Left lung (tissue), 10 donors: ENCODE results near the gene COL1A2. TPM values are rescaled to one million over a fixed set of nuclear protein-coding genes. Genes with fewer than 3 reads are reported as not detected.

Experiments used
- ATAC-seq: fragments of 200-7000 bp; cut with Tn5 transposase; one replicate; pipeline ENCODE4 v1.9.1; 2020; ENCODE audit warnings: moderate library complexity
- DNase-seq, 4 donors: peaks; one replicate each; pipeline ENCODE4 v3.0.0-alpha.2; 2013 to 2020
- H3K27ac ChIP-seq, 2 donors: fragments of 200-600 bp; sonication (generic) in 1 of 2; one replicate each; pipeline versions ENCODE4 v1.5.0 to v1.8.0; 2020 to 2021
- H3K27me3 ChIP-seq, 2 donors: fragments of 200-600 bp; sonication (generic) in 1 of 2; one replicate each; pipeline versions ENCODE4 v1.5.0 to v1.8.0; 2020 to 2021
- H3K36me3 ChIP-seq, 2 donors: fragments of 200-600 bp; sonication (generic) in 1 of 2; one replicate each; pipeline versions ENCODE4 v1.5.0 to v1.8.0; 2020 to 2021
- H3K4me1 ChIP-seq, 2 donors: fragments of 200-600 bp; one replicate each; pipeline ENCODE4 v1.8.0; 2021
- H3K4me3 ChIP-seq, 2 donors: fragments of 200-600 bp; sonication (generic) in 1 of 2; one replicate each; pipeline versions ENCODE4 v1.5.0 to v1.8.0; 2020 to 2021; ENCODE audit warnings: mild to moderate bottlenecking in 1 of 2
- H3K9me3 ChIP-seq, 2 donors: fragments of 200-600 bp; sonication (generic) in 1 of 2; one replicate each; pipeline versions ENCODE4 v1.5.0 to v1.8.0; 2020 to 2021
- intact Hi-C, 2 donors: fragments of 100-400 bp; cut with DNase I; formaldehyde crosslinking; loops; one replicate each; pipeline versions ENCODE4 v1.11.2 to v1.14.2; 2022
- polyA plus RNA-seq, 6 donors: library from polyadenylated mRNA; unstranded; fragments of 120-200 nt; gene quantifications; one replicate each; pipeline ENCODE4 v1.2.1, GENCODE V29; 2013; ENCODE audit not compliant: insufficient read length in 6 of 6
- total RNA-seq, 2 donors: library from RNA; stranded (reverse); fragmentation: NEBNext Ultra II Directional; extraction: Animal tissue kit (Norgen Biotek cat#: 25700); gene quantifications; one replicate each; pipeline ENCODE4 v1.2.1, GENCODE V29; 2021
- TF ChIP-seq, protein P1 (sequence below), 2 donors: fragments of 200-600 bp; sonication (generic) in 1 of 2; IDR thresholded peaks; one replicate each; pipeline versions ENCODE4 v1.5.0 to v1.8.0; 2021; ENCODE audit warnings: antibody characterized with exemption in 2 of 2
- donor health status: DM: no; HTN: yes; CAD: no.
- donor health status: DM: no; HTN: no; CAD: no.

The COL1A2 gene
- total and polyA plus RNA-seq, 8 donors = 859 to 3,050 (median 1,195) TPM

- H3K36me3 ChIP-seq = no peaks in the 10 kb centered on the region
- H3K4me3 ChIP-seq = no peak overlapping the region
- ATAC-seq (no peak), DNase-seq (no peak)
- no peaks in the 10 kb centered on the region for H3K9me3 ChIP-seq
- TF ChIP-seq, protein P1, sequence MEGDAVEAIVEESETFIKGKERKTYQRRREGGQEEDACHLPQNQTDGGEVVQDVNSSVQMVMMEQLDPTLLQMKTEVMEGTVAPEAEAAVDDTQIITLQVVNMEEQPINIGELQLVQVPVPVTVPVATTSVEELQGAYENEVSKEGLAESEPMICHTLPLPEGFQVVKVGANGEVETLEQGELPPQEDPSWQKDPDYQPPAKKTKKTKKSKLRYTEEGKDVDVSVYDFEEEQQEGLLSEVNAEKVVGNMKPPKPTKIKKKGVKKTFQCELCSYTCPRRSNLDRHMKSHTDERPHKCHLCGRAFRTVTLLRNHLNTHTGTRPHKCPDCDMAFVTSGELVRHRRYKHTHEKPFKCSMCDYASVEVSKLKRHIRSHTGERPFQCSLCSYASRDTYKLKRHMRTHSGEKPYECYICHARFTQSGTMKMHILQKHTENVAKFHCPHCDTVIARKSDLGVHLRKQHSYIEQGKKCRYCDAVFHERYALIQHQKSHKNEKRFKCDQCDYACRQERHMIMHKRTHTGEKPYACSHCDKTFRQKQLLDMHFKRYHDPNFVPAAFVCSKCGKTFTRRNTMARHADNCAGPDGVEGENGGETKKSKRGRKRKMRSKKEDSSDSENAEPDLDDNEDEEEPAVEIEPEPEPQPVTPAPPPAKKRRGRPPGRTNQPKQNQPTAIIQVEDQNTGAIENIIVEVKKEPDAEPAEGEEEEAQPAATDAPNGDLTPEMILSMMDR (IDR thresholded peaks at IDR 0.05) = no peak
- peak overlapping the region in 1 of 2 donors; percentile 57 for H3K27ac ChIP-seq
- H3K27me3 ChIP-seq = no peaks in the 10 kb centered on the region
- H3K4me1 ChIP-seq = peaks cover 0 to 15% of the 10 kb centered on the region in 2 donors
- intact Hi-C loops = no loop called here
These were observed 12.0 kb downstream of the COL1A2 start for GRCh38 chr7:94406696-94407095.

DNA sequence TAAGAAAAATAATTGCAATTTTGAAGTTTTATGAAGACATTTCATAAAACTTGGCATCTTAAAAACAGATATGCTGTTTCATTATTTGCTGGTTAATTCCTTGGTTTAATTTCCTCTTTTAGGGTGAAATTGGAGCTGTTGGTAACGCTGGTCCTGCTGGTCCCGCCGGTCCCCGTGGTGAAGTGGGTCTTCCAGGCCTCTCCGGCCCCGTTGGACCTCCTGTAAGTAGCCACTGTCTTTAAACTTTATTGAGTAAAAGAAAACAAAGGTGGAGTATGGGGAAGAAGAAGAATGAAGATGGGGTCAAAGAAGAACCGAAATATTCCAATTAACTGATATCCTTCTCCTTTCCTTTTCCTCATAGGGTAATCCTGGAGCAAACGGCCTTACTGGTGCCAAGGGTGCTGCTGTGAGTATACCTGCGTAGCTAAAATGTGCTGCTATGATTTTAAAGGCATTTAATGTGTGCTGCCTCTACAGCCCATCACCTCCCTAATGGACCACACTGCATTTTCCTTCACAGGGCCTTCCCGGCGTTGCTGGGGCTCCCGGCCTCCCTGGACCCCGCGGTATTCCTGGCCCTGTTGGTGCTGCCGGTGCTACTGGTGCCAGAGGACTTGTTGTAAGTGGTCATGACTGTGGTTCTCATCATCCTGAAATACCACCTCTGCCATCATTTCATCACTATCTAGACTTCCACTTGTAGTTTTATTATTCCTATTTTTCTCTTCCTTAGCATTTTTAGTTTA lies 14.7 kb downstream of the COL1A2 start:
- Histone ChIP-seq H3K27ac (peak overlapping the region in 1 of 2 donors; percentile 60), H3K36me3 (no peaks in the 10 kb centered on the region), H3K9me3 (no peaks in the 10 kb centered on the region), H3K4me1 (peaks cover 0 to 11% of the 10 kb centered on the region in 2 donors), H3K4me3 (no peak overlapping the region), H3K27me3 (no peaks in the 10 kb centered on the region)
- intact Hi-C loops = no loop called here
- ATAC-seq (peak; percentile 20), DNase-seq (no peak)
- TF ChIP-seq, protein P1 (IDR thresholded peaks at IDR 0.05) = no peak

- H3K36me3 ChIP-seq = no peaks in the 10 kb centered on the region
- intact Hi-C loops = loop anchor here in 1 of 2 donors (10.0 kb wide), 1 partner anchor 116 kb away; no protein-coding TSS in a partner anchor
- H3K9me3 ChIP-seq = no peaks in the 10 kb centered on the region
- ATAC-seq = no peak
- peak overlapping the region in 1 of 2 donors; percentile 60 for H3K27ac ChIP-seq
- H3K4me1 ChIP-seq = no peaks in the 10 kb centered on the region
- TF ChIP-seq, protein P1 (IDR thresholded peaks at IDR 0.05) = no peak
- H3K27me3 ChIP-seq = no peaks in the 10 kb centered on the region
- DNase-seq = no peak
- H3K4me3 ChIP-seq = no peak overlapping the region
These were observed 15.9 kb downstream of the COL1A2 start for GRCh38 chr7:94410413-94411187.

DNA sequence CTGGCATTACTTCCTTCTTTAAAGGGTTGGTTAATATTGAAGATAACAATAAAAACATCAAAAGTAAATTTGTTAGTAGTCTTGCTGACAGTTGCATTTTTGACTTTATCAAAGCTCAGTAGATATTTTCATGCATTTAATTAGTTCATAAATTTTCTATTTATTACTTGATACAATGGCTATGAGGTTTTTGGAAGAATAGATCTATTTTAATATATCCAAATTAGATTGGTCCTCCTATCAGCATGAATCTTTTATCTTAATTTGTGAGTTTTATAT lies 16.4 kb downstream of the COL1A2 start:
- ATAC-seq (no peak), DNase-seq (no peak)
- H3K27me3 ChIP-seq = no peaks in the 10 kb centered on the region
- intact Hi-C loops = loop anchor here in 1 of 2 donors (10.0 kb wide), 1 partner anchor 116 kb away; no protein-coding TSS in a partner anchor
- H3K36me3 ChIP-seq = no peaks in the 10 kb centered on the region
- TF ChIP-seq, protein P1 (IDR thresholded peaks at IDR 0.05) = no peak
- H3K4me1 ChIP-seq = peaks cover 0 to 5% of the 10 kb centered on the region in 2 donors
- H3K27ac ChIP-seq = peak overlapping the region in 1 of 2 donors; percentile 60
- H3K9me3 ChIP-seq = no peaks in the 10 kb centered on the region
- no peak overlapping the region for H3K4me3 ChIP-seq

DNA sequence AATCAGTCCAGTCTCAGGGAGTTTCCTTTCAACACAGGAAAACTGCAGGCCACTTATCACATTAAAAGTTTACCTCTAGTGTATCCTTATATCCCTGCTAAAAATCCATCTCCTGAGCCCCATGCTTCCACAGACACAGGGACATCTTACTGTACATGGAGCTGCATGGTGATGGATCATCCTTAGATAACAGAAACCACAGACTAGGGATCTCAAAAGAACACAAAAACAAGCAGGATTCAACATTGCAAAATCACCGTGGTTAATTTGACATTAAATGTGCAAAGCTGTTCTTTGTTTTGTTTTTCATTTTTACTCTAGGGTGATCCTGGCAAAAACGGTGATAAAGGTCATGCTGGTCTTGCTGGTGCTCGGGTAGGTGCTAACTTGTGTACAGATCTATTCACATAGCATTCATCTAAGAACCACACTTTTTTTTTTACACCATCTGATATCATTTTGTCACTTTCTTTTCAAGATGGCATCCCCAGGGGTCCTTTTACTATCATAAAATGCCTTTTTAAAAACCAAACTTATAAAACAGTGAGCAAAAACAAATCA lies 18.1 kb downstream of the COL1A2 start:
- intact Hi-C loops = loop anchor here in 1 of 2 donors (10.0 kb wide), 1 partner anchor 118 kb away; no protein-coding TSS in a partner anchor
- ATAC-seq = no peak
- H3K27me3 ChIP-seq = no peaks in the 10 kb centered on the region
- TF ChIP-seq, protein P1 (IDR thresholded peaks at IDR 0.05) = no peak
- H3K4me3 ChIP-seq = no peak overlapping the region
- peak overlapping the region in 1 of 2 donors; percentile 60 for H3K27ac ChIP-seq
- peaks cover 0 to 7% of the 10 kb centered on the region in 2 donors for H3K4me1 ChIP-seq
- no peaks in the 10 kb centered on the region for H3K36me3 ChIP-seq
- no peaks in the 10 kb centered on the region for H3K9me3 ChIP-seq
- DNase-seq = no peak
